HG03432 (cell line): ENCODE results near the gene IGSF22.

ENCODE experiments used
- ATAC-seq: cut with Tn5 transposase; IDR thresholded peaks from one replicate; pipeline ENCODE4 v1.9.1; 2021; ENCODE audit warnings: mild to moderate bottlenecking, moderate library complexity; ENCODE audit not compliant: unreplicated experiment

IGSF22 gene

DNA sequence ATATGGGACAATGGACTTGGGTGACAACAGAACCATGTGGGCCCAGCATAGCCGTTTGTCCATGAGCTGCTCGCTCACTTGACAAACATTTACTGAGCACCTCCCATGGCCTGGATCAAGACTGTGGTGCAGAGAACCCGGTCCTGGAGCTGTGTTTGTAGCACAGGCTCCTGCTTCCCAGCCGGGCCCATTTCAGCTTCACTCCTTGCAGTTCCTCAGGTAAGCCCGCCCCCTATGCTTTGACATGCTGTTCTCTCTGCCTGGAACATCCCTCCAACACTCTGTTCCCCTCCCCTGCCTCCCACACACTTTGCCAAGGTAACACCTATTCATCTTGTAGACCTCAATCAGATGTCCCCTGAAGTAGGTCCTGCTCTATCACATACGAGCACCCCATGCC is 19.3 kb upstream of the IGSF22 start:
- no peak for ATAC-seq

DNA sequence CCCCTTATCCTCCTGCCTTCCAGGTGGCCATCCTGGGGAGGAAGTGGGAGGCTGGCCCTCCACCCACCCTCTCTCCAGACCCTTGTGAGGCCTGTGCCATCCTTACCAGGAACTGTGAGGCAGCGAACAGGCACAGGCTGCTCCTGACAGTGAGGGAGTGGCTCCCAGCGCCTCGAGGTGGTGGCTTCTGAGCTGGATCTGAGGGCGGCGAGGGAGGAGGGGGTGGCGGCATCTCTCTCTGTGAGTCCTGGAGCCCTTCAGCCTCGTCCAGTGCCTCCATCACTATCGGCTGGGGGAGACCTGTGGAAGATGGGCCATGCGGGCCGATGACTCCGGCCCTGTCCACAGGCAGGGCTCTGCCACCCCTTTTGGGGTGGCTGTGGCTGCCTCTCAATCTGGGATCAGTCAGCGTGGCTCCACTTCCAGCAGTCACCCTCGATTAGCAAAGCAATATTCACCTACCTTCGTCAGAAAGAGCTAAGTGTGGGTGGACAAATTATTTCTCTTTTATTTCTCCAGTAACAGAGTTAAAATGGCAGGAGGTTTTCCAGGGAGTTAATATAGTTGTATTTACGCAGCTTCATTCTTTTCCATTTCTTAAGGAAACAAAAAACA is 18.0 kb upstream of the IGSF22 start:
- ATAC-seq = no peak

DNA sequence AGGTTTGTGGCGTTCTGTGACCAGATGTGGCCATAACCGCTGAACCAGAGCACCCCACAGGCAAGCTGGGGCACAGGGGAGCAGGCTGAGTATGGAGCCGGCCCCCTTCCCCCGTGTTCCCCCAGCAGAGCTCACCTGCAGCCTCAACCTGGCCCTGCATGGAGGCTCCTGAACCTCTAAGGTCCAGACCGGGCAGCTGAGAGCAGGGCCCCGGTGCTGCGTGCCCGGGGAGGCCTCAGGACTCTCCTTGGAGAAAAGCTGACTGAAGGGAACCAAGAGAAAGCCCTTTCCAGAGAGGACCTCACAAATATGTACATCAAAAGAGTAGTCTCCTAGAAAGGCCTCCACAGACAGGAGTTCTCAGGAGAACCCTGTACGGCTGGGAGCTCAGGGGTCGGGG is 17.4 kb upstream of the IGSF22 start:
- no peak for ATAC-seq

DNA sequence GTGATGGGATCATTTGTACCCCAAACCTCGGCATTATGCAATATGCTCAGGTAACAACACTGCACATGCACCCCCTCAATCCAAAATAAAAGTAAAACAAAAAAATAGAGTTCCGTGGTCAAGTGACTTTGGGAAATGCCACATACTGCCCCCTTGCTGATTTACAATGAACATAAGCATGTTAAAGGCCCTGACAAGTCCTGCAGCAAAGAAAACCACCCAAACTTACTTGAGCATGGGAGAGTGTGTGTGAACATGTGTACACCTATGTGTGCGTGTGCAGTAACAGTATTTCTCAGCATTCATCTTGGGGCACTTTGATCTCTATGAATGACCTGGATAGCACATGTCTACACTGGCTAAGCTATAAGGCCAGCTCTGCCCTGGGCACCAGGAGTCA is 15.8 kb upstream of the IGSF22 start:
- no peak for ATAC-seq

DNA sequence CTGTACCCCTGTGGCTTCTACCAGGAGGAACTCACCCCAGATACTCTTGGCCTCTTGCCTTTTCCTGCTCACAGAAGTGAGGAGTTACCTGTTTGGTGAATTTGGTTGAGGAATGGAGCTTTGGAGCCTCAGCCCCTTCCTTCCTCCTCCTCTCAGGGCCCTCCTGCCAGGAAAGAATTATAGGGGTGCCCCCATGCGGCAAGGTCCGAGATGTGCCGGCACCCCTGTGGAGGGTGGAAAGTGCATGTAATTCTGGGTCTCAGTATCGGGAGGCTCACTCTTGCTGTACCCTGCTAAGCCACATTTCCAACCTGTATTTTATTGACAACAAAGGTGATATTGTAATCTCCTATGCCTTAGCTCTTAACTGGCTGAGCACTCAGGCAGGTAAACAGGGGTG is 13.7 kb upstream of the IGSF22 start:
- no peak for ATAC-seq

DNA sequence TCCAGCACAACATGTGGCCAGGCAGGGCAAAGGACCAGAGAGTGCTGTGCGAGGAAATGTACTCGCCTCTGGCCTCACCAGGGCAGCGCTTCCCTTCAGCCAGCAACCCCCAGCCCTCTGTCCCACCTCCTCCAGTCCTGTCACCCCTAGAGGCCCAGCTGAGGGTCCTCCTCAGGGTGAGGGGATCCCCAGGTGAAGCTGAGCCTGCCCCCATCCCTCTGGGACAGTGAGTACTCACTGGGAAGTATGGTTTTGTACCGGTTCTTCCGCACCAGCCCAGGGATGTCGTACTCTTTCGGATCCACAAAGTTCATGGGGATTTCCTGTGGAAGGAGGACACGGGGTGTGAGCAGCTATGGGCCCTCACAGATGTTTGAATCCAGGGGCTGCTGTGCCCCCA is 11.7 kb upstream of the IGSF22 start:
- ATAC-seq = no peak

DNA sequence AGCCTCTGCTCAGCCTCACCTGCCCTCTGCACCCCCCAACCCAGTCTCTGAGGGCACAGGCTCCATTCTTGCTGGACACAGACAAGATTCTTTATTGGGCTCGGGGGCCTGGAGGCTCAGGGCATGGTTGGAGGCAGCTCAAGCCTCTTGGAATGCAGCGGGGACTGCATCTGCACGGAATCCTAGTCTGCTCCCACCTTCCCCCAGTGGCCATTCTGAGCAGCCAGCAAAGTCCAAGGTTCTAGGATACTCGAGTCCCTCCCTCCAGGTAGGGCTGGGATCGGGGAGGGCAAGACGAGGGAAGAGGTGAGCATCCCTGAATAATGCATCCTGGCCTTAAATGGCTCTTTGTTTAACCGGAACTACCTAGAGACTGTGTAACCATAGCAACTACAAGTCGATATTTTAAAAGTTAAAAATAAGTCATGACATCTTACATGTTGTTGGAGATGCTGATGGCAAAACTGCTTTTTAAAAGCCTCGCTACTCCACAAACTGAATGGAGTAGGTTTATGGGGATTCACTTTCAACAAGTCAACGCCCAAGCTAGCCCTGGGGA is 10.7 kb upstream of the IGSF22 start:
- ATAC-seq = no peak

DNA sequence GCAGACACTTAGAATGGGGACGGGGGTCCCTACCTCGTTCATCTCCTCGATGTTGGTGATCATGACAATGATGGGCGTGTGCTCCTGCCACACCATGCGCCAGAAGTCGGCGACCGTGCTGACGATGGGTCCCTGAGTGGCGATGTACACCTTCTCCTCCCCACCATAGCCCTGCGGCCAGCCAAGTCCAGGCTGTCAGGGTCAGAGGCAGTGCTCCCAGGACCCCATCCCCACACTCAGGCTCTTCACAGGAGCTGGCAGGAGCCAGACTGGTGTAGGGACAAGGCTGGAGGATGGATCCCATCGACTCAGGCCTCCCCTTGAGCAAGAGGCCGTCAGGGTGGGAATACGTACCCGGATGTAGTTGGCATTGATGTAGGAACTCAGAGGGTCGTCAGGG is 7.2 kb upstream of the IGSF22 start:
- ATAC-seq = no peak

DNA sequence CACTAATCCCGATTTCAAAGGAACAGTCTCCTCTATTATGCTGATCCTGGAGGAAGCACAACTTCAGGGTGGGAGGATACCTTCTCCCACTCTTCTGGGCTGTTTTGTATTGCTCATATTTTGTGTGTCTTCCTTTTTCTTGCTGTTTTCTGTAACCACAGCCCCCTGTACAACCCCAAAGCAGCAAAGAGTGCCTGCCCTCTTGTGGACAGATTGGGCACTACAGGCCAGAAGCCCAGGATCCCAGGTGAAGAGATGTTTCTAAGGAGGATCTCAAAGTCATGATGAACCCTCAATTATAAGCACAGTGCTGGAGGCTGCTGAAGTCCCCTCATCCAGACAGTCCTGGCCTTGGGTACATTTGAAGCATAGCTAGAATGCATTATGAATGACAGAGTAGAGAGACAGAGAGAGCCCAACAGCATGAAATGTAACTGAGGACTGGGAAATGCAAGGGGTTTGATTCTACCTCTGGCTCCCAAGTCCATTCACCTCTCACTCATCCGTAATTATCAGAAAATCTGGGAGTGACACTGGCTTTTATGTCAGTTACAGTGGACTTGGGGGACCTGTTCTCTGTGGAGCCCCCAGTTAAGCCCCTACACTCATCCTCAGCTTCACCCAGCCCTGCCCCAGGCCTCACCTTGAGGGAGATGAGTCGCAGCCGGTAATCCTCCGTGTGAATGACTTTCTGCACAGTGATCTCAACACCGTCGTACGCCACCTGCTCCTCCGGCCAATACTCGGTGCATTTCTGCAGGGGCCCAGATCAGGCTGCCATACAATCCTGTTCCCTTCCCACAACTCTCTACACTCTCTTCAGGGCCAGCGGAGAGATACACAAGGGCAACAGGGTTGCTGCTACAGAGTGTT is 6.2 kb upstream of the IGSF22 start:
- ATAC-seq = peak; percentile 64

DNA sequence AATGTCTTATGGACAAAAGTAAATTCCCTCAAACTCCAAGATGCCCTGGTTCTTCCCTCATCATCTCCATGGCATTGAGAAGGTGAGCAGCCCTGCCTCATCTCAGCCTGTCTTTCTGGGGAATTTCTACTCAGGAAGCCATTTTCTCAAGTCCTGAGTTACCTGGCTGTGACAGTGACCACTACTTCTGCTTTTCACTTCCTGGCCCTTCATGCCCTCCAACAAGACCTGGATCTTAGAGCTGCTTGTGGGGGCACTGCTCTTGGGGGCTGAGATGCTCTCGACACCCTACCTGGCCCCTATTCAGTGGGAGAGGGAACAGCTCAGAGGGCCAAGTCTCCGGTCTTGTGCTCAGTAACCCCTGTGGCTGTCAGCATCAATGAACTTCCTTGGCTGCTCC is 5.5 kb upstream of the IGSF22 start:
- ATAC-seq = no peak

DNA sequence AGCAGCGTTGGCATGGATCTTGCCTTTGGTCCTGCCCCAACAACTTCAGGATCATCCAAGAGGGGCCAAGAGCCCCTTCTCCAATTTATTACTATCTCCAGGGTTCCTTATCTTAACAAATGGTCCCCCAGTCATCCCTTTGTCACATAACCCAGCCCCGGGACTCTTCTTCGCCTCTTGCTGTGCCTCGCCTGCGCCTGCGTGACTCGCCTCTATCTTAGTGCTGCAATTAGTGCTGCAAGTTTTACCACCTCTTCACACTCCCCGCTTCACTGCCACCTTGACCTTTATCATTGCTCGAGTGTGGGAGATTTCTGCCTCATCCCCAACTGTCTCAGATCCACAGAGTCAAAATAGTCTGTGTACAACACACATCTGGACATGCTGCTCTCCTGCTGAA is 4.0 kb upstream of the IGSF22 start:
- no peak for ATAC-seq

DNA sequence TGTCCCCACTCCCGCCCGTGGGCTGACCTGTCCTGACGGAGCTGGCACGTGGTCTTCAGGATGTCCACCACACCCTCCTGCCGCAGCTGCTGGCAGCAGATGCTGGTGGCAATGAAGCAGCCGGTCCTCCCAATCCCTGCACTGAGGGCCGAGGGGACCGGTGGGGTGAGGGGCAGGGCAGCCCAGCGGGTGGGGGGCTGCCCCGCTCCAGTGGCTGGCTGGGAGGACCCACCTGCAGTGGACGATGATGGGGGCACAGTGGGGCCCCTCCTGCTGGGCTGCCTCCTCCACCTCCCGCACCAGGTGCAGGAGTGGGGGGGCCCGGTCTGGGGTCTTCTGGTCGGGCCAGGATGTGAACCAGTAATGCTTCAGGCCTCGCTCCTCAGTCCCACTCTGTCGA is 3.4 kb upstream of the IGSF22 start:
- no peak for ATAC-seq

DNA sequence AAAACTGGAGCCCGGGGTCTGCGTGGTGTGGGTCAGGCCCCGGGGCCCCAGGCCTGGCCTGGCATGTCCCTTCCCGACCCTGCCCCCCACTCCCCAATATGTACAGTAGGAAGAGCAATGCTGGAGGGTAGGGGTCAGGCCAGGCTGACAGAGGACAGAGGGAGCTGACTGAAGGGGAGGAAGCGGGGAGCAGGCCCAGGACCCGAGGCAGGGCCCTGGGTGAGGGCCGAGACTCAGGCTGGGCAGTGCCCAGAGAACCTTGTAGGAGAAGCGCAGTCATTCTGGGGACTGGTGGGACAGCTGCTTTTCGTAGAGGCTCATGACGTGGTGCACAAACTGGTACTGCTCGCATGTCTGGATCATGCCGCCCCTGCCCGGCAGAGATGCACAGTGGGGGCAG is 2.7 kb upstream of the IGSF22 start:
- no peak for ATAC-seq

DNA sequence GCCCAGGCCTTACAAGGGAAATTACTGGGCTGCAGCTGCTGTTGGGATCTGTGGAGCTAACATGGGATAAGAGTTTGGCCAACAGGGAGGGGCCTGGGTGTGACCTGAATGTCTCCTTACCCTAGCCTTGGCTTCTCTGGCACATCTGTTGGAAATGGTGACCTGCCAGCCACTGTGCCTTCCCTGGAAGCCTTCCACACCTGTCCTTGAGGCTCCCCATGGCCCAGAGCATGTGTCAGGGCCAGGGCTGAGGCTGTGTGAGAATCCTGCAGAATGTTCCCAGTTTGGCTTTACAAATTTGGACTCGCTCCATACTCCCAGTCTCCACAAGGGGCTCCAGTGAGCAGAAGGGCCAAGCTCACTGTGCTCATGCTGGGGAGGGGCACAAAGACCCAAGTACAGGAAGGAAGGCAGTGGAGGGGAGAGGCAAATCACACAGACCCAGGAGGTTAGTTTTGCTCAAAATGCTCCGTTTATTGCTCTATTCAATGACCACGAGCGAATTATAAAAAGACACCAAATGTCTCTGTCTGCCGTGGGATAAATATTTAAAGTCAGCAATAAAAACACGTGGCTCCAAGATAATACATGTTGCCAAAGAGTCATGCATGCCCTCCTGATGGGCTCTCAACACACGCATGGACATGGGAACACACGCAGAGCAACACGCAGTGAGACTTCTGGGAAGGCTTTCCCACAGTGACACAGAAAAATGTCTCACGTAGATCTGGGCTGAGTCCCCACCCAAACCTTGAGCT is 1.7 kb upstream of the IGSF22 start:
- ATAC-seq = peak; percentile 63

DNA sequence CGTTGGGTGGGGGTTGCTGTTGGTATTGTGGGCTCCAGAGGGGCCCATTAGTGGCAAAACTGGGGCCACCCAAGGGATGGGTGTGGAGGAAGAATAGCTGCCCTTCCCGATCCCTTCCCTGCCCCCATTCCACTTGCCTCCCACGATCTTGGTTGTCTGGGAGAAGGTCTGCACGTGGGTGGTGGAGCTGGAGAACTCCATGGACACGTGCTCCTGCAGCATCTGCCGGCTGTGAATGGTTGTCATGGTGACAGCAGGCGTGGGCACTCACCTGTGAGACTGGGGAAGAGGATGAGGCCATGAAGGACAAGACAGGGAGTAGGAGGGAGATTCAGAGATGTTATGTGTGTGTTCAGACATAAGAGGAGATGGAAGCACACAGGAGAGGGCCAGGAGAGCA is 2.0 kb downstream of the IGSF22 start:
- ATAC-seq = no peak

DNA sequence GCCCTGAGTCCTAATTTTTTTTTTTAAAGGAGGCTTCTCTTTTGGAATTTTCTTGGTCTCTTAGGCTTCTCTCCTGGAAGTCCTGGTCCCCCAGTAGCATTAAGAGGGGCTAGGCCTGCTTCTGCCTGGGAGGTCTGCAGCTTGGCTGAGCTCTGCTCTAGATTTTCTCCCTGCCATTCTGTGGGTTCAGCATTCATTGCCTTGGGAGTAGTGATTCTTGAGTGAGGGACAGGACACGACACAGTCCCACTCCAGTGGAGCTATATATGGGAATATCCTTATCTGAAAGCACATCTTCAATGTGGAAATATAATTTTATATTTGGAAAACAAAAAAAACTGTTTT is 3.7 kb downstream of the IGSF22 start:
- no peak for ATAC-seq

DNA sequence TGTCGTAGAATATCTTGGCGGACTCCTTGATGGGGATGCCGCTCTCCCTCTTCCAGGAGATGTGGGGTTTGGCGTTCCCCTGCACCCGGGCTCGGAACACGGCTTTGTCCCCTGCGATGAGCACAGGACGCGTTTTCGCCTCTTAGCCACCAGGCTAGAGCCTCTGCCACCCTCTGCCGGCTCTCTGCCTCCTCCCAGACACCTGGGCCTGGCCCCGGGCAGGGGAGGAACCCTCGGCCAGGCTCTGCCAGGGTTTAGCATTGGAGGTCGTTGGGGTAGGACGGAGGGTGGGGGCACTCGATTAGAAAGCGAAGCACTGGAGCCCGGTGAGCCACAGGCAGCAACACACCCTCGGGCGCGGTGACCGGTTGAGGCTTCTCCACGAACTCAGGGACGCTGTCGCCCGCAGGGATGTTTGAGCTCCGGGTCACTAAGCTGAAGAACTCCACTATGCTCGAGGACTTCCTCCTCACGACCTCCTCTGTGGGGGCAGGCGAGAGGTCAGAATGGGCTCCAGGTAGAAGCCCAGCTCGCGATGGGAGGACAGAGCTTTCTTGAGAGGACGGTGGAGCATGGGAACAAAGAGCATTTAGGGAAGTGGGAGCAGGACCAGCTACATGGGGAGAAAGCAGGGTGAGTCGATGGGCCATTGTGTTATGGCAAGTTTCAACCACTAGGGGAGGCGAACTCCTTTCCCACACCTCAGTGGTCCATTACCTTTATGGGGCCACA is 4.3 kb downstream of the IGSF22 start:
- peak; percentile 71 for ATAC-seq

DNA sequence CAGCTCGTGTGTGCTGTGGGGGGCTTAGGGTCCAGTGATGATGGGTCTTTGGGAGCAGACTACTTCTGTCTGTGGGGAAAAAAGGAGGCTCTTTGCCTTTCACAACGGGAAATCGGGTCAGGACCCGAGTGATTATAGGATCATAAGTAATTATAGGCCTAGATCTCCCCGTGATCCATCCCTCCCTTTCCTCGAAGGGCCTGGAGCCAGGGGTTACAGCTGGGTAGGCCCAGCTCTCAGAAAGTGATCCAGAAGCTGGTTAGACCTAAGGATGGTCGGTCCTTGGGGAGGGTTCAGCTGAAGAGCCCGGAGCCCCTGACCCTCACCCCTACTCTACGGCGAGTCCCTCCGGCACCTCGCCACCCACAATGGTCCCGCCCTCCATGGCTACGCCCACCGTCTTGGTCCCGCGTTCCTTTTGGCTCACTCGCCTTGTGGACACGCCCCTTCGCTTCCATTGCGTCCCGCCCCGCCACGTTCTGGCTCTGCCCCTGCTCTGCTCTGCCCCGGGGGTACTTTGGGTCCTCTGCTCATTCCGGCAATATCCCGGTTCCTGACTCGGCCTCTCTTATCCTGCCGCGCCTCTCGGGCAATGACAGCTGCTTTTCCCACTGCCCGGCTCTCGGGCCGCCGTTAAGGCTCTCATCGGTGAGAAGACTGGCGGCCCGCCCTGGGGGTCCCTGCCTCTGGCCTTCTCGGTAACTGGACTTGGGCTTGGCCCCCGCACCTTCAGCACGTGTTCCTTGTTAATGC is 5.0 kb downstream of the IGSF22 start:
- ATAC-seq = peak; percentile 72

DNA sequence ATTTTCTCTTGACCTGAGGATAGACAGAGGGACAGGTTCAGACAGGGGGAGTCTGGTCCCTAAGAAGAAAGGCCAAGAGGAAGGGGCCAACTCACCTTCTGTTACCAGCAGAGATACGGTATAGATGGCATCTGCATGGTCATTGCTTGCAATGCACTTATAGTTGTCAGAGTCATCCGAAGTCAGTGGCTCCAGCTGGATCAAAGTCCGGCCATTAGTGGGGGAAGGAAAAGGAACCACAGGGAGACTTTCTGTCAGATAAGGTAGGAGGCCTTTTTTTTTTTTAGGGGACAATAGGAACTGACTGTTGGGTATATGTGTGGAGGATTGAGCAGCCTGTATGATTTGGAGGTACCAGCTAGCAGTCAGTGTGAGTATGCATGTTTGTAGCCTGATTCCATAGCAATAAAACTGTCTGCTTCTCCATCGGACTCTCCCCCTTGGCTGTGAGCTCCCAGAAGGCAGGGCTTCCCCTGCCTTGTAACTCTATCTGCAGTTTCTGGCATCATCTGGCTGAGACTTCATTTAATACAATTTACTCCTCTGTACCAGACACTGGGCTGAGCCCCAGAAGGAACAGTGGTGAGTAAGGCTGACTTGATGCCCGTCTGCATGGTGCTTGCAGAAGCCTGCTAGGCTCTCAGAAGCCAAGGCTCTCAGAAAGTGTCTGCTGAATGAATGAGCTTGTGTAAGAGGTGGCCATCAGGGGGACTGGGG is 5.7 kb downstream of the IGSF22 start:
- no peak for ATAC-seq

DNA sequence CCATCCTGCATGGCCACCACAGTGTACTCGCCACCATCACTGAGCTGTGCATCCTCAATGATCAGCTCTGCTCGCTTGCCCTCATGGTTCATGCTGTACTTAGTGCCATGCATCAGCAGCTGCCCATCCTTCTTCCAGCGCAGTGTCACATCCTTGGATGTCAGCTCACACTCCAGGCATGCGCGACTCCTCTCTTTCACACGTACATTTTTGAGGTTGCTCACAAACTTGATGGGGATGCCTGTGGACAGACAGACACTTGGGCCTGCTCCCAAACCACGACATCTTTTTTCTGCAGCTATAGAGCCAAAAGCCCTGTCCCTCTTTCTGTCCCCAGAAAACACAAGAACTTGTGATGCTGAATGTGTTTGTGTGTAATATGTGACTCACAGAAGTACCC is 10.5 kb downstream of the IGSF22 start:
- no peak for ATAC-seq
